ENCODE measurements around the gene SRC.
"Not testable (repeated sequence)": the region's sequence is repeated elsewhere in the genome, so short reads cannot be mapped to it uniquely, and the experiment has no call there.

SRC gene

GRCh38 chr20:37365760-37366638, 20.1 kb downstream of the SRC start:
- no peak for DNase-seq

GRCh38 chr20:37366743-37367142, 20.8 kb downstream of the SRC start:
- no peak for DNase-seq

- no peak for DNase-seq
Observed at GRCh38 chr20:37369846-37370245, 23.9 kb downstream of the SRC start.

DNA sequence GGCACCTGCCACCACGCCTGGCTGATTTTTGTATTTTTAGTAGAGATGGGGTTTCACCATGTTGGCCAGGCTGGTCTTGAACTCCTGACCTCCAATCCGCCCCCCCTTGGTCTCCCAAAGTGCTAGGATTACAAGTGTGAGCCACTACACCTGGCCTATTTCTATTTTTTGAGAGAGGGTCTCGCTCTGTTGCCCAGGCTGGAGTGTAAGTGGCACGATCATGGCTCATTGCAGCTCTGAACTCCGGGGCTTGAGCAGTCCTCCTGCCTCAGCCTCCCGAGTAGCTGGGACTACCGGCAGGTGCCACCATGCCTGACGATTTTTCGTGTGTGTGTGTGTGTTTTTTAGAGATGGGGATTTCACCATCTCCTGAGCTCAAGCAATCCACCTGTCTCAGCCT, 25.9 kb downstream of the SRC start:
- not testable (repeated sequence) for DNase-seq

GRCh38 chr20:37372441-37372840, 26.5 kb downstream of the SRC start:
- DNase-seq: no peak

DNA sequence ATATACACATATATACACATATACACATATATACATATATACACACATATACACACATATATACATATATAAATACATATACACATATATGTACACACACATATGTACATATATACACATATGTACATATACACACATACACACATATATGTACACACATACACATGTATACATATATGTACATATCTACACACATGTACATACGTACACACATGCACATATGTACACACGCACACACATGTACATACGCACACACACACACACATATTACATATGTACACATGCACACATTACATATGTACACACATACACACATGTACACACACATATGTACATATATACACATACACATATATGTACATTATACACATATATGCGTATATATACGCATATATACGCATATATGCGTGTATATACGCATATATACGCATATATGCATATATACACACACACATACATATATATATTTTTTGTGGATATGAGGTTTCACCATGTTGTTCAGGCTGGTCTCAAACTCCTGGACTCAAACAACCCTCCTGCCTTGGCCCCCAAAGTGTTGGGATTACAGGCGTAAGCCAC, 27.2 kb downstream of the SRC start:
- no peak for DNase-seq

DNA sequence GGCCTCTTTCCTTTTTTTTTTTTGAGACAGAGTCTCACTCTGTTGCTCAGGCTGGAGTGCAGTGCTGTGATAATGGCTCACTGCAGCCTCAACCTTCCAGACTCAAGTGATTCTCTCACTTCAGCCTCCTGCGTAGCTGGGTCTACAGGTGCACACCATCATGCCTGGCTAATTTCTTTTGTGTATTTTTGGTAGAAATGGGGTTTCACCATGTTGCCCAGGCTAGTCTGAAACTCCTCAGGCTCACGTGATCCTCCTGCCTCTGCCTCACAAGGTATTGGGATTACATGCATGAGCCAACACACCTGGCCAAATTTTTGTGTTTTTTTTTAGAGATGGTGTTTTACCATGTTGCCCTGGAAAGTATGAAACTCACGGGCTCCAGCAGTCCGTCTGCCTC, 29.3 kb downstream of the SRC start:
- no peak for DNase-seq

- no peak for DNase-seq
Observed at GRCh38 chr20:37376324-37376723, 30.4 kb downstream of the SRC start.

DNA sequence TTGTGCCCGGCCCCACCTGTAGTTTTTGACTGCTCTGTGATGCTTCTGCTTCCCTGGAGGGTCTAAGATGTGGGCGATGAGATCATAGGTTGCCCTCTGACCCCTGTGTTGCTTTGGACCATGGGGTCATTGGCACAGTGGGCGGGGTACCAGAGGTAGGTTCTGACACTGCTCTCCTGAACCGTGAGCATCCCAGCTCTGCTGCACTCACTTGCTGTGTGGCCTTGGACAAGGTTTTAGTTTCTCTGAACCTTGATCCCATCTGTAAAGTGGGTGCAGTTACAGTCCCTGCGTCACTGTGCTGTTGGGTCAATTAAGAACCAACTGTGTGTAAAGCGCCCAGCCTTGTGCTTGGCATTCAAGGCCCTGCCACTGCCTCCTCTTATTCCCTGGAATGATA, 30.9 kb downstream of the SRC start:
- DNase-seq: no peak

DNA sequence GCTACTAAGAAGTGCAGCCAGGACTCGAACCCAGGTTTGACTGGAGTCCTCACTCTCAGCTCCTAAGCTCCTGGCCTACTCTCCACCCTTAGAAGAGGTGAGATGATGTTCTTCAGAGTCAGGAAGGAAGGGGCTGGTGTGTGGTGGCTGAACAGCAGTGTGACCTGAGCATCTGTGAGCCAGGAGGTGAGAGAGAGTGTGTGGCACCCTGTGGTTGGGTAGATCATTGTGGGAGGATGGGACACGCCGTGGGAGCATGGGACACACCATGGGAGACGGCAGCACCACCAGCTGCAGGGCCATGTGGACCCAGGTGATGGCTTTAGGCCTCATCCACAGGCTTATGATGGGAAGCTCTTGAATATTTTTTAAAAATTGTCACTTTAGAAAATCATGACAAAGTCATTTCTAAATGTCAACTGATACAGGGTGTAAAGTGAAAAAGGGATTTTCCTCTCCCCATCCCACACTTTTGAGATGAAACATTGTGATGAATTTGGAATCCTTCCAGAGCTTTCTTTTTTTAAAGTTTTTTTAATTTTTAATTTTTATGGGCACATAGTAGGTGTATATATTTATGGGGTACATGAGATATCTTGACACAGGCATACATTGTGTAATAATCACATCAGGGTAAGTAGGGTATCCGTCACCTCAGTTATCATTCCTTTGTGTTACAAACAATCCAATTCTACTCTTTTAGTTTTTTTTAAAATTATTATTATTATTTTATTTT, 31.6 kb downstream of the SRC start:
- no peak for DNase-seq

GRCh38 chr20:37378420-37378784, 32.5 kb downstream of the SRC start:
- DNase-seq: no peak

DNA sequence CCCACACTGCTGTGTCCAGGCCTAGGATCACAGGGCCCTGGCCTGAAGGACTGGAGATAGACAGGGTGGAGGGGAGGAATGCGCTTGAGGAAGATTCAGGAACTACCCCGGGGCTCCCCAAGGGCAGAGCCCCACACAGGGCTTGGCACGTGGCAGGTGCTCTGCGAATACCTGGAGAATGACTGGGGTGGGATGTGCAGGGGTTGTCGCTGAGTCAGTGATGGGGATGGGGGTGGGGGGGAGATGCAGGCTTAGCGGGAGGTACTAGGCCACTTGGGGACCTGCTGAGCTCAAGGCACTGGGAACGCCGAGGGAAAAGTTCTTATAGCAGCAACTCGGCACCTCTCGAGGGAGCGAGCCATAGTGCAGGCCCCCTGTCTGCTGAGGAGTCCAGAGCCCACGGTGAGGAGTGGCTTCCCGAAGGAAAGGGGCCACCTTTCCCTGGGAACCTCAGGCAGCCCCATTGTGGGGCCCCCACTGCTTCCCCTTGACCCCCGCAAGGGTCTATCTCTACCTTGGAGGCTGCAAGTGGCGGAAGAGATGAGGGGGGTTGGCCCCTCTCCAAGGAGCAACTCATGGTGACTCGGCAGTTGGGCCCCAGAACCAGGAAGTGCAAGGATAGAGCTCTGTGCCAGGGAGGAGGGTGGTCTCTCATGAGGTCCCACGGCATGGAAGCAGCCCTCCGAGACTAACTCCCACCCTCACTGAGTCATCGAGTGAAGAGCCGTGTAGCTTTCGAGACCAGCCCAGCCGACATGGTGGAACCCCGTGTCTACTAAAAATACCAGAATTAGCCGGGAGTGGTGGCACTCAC, 33.1 kb downstream of the SRC start:
- DNase-seq: no peak

GRCh38 chr20:37379967-37380828, 34.3 kb downstream of the SRC start:
- no peak for DNase-seq

GRCh38 chr20:37380864-37381579, 35.1 kb downstream of the SRC start:
- no peak for DNase-seq

DNA sequence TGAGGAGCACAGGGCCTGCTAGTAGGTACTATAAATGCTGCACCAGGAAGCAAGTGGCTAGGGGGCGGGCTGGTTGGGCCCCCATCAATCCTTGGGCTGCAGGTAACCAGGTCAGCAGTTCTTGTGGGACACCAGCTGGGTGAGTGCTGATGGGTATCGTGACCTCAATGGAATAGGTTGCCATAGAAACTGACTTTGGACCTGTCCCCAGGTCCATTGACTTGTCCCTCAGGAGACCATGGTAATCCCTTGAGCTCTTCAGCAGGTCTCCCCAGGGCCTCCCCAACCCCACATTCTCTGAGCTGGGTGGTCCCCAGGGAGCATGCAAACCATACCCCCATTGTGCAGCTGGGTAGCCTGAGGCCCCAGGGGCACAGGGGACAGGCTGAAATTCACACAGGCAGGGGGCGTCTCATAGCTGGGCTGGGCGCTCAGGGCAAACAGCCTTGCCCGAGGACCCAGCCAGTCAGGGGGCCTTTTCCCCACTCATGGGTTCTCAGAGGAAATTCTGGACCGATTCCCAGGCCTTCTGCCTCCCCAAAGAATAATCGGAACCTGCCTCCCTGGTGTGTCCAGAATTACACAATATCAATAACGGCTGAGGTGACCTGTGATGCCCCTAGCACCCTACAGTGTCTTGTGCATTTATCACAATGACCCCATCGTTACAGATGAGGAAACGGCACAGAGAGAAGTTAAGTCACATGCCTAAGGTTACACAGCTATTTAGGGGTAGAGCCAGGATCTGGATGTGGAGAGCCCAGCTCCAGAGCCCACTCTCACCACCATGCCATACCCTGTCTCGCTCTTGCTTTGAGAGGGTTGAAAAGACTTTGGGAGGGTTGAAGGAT, 35.9 kb downstream of the SRC start:
- no peak for DNase-seq

GRCh38 chr20:37382482-37383120, 36.7 kb downstream of the SRC start:
- no peak for DNase-seq

DNA sequence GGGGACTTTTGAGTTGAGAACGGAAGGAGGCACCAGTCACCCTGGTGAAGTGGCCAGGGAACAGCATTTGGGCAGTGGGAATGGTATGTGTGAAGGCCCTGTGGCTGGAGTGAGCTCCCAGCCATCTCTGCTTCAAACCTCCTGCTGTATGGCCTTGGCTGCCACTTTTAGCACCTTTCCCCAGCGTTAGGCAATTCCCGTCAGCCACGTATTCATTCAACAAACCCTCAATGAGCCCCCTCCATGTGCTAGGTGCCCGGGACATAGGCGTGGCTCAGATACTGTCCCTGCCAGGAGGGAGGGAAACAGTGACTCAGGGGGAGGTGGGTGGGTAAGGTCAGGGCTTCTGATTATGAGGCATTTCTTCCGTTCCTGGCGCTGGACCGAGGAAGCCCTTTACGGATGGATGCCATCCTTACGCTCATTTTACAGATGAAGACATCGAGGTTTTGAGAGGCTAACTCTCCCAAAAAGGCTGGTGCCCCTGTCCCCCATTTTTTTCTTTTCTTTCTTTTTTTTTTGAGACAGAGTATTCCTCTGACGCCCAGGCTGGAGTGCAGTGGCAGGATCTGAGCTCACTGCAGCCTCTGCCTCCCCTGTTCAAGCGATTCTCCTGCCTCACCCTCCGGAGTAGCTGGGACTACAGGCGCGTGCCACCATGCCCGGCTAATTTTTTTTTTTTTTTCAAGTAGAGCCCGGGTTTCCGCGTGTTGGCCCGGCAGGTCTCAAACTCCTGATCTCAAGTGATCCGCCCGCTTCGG, 37.5 kb downstream of the SRC start:
- DNase-seq: no peak

DNA sequence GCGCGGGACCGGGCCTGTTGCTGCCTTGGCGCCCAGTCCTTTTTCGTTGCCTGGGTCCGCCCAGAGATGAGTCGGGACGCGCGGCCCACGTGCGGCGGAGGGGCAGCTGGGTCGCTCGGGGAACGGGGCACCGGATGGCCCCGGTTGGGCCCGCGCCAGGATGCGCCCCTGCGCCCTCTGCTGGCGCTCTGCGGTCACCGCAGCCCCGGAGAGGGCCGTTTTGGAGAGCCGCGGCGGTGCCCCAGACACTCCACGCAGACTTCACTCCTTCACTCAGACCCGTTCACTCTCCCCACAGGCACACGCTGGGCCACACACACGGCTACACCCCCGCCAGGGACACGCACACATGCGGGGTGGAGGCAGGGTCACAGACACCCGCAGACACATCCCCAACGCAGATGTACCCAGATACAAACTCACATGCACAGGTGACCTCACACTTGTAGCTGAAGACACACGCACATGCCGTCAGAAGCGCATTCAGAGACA, 38.8 kb downstream of the SRC start:
- DNase-seq: peak; percentile 39

GRCh38 chr20:37385176-37385575, 39.2 kb downstream of the SRC start:
- DNase-seq: no peak

All from KG1 (cell line).